Stimulated activated CD4-positive, alpha-beta T cell treated with anti-CD3 and anti-CD28 coated beads, Interleukin-4, amount 100 ng/mL, for 24 hours (primary cell): ENCODE results near the gene TGFBR3.

ENCODE experiments used
- DNase-seq: peaks from one replicate; pipeline ENCODE4 v3.0.0-alpha.2; 2020

TGFBR3 gene

DNA sequence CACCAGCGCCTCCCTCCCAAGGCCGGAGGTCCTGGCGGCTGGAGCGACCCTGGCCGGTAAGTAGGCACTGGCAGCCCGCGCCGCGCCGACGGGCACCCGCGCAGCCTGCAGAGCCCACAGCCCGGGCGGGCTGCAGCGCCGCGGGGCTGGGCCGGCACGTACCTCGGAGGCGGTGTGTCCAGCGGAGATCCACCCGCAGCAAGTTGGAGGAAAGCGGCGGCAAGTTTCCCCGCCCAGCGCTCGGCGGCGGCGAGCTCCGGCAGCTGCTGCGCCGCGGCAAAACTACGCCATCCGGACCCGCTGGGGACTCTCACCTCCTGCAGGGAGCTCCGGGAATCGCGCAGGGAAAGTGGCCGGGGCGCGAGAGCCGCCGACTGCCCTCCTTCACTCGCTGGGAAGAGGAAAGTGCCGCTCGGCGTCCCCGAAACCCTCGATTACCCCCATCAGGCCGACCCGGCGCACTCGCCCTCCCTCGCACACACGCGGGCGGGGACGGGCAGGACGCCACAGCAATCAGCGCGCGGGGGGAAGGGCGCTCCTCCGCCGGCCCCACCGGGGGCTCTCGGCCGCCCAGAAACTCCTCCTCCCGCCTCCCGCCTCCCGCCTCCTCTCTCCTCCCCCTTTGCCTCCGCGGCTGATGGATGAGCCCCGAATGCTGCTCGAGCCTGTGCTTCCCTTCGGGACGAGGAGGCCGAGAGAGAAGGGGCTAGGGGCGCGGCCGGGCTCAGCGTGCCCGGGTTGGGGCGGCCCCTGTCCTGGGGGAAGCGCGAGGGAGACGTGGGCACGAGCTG is at the start of gene TGFBR3:
Gene TGFBR3, minus strand, starts transcription at position 436 of the 791 bp plus-strand sequence. CDS start 24,620 bp downstream, outside the sequence.
- peak; percentile 73 for DNase-seq

DNA sequence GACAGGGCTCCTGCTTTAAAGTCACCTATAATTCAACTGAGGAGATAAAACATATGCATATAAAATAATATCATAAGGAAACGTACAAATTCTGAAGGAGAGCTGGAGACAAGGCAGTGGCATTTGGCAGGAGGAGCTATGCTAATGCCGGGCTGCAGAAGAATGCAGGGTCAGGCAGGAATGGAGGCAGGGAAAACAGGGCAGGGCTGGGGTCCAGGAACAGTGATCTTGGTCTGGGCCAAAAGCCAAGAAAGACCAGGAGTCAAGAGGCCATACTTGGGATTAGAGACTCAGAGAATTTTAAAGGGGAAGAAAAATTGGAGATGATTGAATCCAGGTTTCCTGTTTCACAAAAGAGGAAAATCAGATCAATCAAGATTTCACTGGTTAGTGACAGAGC is 43.3 kb upstream of the TGFBR3 start:
- no peak for DNase-seq

DNA sequence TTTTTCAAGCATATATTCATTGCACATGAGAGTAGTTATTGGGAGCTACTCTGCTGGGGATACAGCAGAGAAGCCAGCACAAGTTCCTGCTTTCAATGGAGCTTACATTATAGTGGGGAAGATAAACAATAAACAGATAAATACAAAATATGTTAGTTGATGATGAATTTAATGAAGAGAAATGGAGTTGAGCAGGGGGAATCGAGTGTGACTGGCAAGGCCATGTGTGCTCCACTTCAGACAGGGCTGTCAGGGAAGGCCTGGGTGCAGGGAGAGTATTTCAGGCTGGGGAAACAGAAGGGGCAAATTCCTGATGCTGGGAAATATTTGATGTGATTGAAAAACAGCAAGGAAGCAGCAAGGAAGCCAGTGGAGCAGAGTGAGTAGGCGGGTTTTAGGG is 42.1 kb upstream of the TGFBR3 start:
- no peak for DNase-seq

DNA sequence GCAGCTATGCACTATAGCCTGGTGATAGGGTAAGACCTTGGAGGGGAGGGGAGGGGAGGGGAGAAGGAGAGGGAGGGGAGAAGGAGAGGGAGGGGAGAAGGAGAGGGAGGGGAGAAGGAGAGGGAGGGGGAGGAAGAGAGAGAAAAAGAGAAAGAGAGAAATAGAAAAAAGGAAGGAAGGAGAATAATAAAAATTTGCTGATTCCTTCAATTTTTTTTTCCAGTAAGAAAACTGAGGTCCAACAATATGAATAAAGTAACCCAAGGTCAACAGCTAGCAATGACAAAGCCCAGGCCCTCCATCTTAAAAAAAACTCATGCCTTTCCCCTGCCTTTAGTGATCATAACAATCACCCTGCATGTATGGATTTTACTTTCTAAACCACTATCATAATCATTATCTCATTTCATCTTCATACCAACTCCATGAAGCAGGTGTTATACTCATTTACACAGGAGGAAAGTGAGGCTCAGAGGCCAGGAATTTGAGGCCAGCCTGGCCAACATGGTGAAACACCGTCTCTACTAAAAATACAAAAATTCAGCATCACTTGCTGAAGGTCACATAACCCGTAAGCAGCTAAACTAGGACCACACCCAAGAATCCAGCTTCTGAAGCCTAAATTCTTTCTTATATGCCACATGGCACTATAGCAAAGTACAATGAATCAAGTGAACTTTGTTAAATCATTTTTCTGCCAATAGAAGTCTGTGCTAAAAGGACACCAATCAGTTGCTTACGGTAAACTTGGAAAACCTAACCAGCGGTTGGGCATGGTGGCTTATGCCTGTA is 39.9 kb upstream of the TGFBR3 start:
- DNase-seq = no peak

DNA sequence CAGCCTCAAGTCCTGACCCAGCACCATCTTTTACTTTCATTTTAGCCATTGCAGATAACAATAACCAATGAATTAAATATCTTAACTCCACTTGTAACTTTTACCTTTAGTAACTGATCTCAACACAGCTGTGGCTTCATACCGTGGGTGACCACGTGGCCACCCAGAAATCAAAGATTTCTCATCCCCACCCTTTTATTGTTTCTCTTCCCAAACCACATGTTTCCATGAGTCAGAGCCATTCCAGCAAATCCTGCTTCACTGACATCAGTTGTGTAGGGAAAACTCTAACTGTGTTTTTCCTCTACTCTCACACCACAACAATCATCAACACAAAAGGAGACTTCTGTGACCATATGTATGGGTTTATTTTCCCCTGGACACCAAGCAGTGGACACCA is 38.2 kb upstream of the TGFBR3 start:
- no peak for DNase-seq

DNA sequence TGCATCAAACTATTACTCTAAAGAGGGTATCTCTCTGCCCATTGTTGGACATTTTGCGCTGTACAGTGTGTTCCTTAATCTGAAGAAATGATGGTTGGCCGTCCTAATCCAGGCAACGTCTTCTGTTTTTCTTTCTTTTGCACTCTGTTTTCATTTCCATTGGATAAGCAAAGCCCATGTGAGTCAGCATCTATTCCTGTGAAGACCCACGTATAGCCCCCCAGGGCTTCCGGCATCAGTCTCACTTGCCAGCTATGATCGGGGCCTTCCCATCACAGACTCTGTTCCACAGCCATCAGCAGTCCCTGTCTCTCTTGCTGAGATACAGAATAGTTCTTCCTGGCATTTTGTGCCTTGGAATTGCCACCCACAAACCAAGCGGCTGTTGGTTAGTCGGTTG is 34.0 kb upstream of the TGFBR3 start:
- DNase-seq = no peak

DNA sequence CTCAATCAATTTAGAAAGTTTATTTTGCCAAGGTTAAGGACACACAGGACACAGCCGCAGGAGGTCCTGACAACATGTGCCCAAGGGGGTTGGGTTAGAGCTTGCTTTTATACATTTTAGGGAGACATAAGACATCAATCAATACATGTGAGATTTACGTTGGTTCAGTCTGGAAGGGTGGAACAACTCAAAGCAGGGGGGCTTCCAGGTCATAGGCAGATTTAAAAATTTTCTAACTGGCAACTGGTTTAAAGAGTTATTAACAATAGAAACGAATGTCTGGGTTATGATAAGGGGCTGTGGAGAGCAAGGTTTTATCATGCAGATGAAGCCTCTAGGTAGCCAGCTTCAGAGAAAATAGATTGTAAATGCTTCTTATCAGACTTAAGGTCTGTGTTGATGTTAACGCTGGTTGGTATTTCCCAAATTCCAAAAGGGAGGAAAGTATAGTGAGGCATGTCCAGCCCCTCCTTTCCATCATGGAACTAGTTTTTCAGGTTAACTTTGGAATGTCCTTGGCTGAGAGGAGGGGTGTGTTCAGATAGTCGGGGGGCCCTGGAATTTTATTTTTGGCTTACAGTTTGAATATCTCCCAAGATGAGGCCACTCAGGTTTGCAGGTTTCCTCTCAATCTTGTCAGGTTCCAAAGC is 31.0 kb upstream of the TGFBR3 start:
- no peak for DNase-seq

DNA sequence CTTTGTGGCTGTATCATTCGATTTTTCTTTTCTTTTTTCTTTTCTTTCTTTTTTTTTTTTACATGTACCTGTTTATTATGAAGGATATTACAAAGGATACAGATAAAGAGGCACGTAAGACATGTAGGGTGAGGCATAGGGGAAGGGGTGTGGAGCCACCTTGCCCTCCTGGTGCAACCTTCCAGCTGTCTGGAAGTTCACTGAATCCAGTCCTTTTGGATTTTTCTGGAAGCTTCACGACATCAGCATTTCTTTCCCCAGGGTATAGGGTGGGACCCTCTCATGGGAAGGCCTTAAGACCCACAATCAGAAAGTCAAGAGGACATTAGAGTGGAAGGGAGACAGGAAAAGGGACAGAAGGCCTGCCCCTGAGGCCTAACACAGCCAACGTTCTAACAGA is 30.1 kb upstream of the TGFBR3 start:
- DNase-seq = no peak

DNA sequence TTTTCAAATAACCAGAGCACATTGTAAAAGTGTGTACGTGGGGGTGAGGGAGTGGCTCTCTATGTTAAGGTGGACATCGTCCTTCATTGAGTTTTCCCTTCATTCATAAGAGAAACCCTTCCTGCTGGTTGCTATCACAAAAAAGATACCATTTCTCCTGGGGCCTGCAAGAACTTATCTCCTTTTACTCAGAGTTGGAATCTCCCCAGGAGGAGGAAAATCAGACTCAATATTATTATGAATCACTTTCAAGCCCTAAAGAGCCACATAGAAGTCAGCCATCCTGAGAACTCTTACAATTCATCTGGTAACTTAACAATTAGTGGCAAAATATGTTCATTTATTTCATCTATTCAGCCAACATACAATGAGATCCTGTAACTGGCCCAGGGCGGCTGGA is 27.1 kb upstream of the TGFBR3 start:
- no peak for DNase-seq

DNA sequence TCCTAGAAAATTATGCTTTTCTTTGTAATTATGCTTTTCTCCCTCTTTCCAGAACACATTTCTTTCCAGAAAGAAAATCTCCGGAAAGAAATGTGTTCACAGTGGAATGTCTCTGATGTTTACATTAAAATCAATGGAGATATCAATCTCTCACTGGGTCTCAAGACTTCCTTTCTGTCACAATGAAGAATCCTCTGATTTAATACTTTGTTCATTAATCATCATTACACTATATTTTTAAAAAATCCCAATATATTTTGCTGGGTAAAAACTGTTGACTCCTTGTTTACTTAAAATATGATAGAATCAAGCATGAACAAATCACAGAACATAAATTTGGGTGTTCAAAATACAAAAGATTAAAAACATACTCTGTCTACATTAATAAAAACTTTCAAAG is 26.3 kb upstream of the TGFBR3 start:
- no peak for DNase-seq

DNA sequence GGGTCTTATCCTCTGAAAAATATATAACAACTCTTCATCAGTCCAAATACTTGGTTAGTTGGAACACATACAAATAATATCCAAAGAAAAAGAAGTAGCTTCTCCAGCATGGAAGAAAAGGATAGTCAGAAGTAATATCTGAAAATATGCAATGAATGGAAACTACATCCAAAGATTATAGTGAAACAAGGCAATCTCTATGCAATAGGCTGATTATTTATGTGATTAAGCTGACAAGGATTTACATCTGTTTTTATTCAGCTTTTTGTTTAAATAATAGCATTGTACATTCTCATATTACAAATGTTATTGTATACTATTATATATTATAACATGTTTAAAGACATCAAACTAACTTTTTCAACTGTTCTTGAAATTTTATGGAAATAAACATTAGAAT is 15.3 kb upstream of the TGFBR3 start:
- DNase-seq = no peak

DNA sequence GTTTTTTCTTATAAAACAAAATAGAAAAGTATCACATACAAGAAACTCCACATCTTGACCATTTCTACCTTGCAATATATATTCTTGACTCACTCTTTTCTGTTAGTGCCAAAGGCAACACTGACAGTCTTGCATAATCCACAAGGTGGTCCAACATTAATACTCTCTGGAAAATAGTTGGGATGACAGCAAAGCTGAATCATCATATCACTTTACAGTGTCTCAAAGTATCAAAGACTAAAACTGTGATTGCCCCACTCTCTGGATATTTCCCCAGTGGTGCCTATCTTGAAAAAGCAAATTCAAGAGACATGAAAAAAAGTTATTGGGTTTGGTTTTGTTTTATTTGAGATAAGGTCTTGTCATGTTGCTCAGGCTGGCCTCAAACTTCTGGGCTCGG is 14.6 kb upstream of the TGFBR3 start:
- no peak for DNase-seq

DNA sequence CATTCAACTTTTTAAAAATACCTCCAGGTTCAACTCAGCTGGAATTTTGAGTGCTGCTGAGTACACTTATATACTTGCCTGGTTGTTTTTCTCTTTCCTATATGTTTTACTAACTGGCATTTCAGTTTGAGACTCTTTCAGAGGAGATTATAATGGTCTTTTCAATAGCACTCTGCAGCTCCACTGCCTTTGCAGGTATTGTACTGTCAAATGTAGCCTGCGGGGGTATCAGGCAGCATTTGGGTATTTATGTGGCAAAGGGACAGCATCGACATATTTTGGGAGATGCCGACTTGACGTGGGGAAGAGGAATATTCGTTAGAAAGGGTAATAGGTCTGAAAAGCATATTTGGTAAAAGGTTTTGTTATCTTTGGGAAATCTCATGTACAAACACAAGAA is 11.1 kb upstream of the TGFBR3 start:
- no peak for DNase-seq

DNA sequence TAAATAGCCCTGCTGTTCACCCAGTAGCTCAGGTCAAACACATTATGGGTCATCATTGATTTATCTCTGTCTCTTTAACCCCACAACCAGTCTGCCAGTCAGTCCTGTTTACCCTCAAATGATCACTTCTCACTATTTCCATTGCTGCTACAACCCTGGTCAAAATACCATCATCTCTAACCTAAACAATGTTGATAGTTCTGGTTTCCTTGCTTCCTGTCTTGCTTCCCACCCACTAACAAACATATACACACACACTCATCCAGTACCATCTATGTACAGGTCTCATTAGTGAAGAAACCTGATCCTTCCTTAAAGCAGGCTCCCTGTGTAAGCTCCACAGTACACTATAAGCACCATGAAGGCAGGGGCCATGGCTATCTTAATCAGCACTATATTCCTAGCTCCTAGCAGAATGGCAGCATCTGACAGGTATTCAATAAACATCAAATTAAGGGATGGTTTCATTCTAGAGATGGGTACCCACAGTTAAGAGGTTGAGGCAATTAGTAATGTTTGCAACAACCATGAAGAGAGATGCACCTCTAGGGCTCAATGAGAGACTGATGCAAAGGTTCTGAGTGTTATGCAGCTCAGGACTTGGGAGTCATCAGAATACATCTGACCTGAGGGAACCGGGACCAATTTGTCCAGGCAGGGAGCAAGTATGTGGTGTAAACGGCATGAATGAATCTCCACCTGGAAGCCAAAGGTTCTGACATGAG is 10.0 kb upstream of the TGFBR3 start:
- no peak for DNase-seq

DNA sequence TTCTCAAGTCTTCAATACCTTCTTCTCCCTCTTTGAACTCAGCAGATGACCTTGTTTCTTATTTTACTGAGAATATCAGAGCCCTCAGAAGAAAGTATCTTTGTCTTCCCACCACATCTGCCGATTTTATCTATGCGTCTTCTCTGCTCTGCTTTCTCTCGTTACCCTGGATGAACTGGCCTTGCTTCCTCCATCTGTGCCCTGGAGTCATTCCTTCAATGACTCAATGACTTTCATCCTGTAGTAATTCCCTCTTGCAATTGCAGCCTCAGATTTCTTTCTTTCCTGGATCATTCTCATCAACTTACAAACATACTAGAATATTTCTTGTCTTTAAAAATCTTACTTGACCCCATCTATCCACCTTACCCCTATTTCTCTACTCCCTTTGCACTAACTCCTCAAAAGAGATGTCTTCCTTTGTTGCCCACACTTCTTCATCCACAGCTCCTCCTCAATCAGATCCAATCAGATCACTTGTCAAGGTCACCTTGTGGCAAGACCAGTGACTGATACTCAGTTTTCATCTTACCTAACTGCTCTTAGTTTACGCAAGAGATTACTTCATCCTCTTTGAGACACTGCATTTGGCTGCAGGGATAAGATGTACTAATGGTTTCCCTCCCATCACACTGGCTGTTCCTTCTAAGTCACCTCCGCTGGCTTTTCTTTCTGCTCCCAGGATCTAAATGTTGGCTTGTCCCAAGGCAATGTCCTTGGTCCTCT is 8.2 kb upstream of the TGFBR3 start:
- no peak for DNase-seq

DNA sequence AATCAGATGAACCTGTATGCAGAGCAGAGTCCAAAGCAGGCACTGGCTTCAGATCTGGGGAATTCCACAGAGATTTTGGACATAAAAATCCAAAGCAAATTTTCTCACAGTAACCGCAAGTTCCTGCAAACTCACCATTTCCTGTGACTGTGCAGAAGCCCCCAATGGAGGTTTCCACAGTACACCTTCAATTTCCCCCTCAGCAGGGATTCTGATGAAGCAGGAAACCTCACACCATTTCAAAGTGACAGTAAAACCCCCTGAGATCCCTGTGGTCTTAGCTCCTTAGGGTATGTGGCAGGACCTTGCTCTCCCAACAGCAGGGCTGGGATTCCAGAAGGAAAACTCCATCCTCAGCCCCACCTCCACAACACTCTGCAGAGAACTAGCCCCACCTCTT is 6.0 kb upstream of the TGFBR3 start:
- DNase-seq = no peak

DNA sequence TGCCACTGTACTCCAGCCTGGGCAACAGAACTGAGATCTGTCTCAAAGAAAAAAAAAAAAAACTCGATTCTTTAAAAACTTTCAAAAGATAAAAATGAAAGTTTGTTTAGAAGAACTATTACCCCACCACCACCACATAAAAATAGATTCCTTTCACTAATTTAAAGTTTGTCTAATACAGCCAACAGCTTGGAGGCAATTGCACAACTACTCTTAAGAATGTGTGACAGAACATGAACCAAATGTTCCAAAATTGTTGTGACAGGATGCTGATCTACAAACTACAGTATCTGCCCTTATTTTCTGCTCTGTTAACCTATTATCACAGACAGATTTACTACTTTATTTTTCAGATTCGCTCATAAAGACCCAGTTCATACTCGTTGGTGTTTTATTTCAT is 5.5 kb upstream of the TGFBR3 start:
- DNase-seq = no peak

DNA sequence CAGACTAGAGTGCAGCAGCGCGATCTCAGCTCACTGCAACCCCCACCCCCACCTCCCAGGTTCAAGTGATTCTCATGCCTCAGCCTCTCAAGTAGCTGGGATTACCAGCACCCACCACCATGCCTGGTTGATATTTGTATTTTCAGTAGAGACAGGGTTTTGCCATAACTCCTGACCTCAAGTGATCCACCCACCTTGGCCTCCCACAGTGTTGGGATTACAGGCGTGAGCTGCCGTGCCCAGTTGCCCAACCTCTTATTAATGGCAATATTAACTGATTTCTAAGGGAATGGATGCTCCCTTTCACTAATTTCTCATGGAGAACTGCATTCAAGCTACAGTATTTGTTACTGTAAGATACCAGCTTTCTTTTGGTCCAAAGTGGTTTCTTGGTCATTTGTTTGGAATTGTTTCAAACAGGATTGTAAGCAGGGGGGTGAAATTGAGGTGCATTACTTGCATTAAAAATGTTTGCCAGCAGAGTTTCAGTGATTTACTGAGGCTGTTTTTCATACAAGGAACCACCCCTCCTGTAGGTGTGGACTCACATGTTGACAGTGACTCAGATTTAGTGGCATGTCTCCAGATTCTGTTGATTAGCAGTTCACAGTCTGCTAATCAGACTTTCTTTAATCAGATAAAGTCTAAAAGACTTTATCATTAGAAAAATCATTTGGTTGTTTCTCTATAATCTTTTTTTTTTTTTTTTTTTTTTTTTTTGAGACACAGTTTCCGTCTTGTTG is 3.9 kb upstream of the TGFBR3 start:
- DNase-seq = peak; percentile 36

DNA sequence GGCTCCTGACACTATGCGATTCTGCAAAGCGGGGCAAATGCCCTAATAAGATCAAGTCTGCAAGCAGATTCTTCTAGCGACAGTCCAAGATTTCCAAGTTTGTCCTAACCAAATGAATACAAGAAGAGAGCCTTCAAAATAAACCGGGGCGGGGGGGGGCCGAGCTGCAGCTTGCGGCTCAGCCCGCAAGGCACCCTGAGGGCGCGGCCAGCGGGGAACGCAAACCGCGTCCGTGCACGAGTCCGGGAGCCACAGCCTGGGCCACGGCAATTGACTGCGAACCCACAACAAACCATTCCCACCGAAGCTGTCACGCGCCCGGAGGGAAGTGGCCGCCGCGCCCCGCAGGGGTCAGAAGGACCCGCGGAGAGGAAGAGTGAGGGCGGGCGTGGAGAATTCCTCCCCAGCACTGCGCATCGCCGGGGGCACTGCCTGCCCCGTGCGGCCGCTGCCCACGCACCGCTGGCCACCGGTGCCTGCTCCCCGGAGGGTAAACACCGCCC is 687 bp downstream of the TGFBR3 start:
- peak; percentile 13 for DNase-seq

DNA sequence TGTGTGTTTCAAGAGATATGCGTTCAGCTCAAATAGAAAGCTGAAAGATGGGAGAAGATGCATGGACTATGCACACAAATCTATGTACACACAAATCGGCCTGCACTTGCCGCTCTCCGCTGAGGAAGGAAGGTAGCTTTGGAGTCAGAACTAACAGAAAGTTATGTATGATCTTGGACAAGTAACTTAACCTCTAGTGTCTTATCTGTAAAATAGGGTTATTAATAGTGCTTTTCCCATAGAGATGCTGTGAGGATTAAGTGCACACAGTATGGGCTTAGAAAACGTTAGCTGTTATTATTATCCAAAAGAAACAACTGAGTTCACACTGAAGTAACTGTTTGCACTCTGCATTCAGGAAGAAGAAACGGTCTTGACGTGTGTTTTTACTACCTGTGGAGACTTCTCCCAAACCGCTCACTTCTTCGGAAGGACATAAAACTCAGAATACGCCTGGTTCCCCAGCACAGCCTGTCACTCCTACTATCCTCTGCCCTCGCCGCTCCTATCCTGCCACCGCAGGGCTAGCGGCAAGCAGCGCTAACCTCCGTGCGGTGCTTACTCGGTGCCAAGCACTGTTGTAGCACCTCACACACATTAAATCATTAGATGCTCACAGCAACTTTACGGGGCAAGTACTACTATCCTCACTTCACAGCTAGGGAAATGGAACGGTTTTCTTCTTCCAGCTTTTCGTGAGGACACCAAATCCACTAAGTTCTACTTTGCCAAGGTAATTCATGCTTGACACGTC is 1.3 kb downstream of the TGFBR3 start:
- DNase-seq = peak; percentile 38

DNA sequence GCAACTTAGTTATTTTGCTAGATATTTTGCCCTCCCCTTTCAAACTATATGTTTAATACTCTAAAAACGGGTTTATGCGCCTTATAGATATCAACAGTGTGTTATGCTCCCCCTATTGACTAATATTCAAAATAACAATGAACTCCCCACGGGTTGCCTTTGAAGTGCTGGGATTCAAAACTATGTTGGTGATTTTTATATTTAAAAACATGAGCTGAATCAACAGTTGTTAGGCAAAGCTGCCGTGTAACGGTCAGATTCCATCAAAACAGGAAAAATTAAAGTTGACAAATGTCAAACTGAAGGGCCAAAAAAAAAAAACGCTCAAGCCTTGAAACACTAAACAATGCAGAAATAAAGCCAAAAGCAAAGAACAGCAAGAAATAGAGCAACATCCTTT is 2.5 kb downstream of the TGFBR3 start:
- DNase-seq = no peak
